NOMO-1 treated with dmso at 0.1 percent for 144 hours (cell line): ENCODE data around the gene DCLK1.

Experiments used
- DNase-seq: peaks from one replicate; lab custom pipeline; 2025; ENCODE audit not compliant: unreplicated experiment; lab: John Stamatoyannopoulos, UW

The DCLK1 gene

GRCh38 chr13:36051082-36051481, 80.1 kb downstream of the DCLK1 start:
- no peak for DNase-seq

- no peak for DNase-seq
Observed at GRCh38 chr13:36046672-36047071, 84.5 kb downstream of the DCLK1 start.

DNA sequence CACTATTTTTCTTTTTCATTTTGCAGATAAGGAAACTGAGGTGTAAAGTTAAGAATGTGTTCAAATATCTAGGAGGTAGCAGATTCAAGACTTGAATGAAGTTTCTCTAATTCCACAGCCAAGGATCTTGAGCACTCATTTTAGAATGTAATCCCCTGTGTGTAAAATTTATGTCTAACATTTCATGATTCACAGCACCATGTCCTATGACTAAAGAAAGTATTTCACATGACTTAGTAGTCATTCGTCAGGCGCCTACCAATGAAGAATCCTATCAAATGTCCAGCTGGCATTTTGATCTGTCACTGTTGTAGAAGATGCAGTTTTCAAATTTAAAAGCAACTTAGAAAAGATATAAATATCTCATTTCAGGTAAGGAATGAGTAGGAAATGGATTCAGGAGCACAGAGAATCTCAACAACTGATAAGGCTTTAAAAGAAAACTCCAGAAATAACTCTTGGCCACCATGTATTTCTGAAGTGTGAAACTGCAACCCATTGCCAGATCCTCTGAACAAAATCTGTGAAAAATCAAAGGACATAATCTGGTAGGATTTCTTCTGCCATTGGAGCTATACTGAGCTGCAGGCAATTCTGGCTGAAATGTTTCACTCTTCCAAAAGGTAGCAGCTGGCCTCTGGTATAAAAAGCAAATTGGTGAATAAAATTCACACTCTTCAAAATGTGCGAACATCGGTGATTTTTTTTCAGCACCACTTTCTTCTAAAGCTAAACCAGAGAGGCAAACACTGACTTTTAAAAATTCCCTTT, 92.2 kb downstream of the DCLK1 start:
- DNase-seq, result no peak

DNA sequence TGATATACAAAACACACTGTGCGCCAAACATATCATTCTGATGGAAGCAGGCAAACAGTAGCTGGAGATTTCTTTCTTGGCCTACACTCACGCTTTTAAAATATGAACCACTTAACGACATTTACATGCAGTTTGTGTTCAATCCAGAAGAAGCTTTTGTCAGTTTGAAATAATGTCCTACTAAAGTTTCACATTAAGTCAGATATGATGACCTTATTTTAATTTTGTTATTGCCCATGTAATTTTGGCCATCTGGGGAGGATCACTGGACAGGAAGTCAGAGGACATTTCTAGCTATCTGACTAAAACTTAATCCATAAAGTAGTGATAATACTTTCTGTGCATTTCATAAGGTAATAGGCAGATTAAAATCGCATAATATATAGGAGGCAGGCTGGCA, 98.1 kb downstream of the DCLK1 start:
- no peak for DNase-seq

- no peak for DNase-seq
Observed at GRCh38 chr13:36031490-36031889, 99.7 kb downstream of the DCLK1 start.

GRCh38 chr13:36030670-36031331, 100.4 kb downstream of the DCLK1 start:
- no peak for DNase-seq

GRCh38 chr13:36029166-36029565, 102.0 kb downstream of the DCLK1 start:
- DNase-seq, result no peak

DNA sequence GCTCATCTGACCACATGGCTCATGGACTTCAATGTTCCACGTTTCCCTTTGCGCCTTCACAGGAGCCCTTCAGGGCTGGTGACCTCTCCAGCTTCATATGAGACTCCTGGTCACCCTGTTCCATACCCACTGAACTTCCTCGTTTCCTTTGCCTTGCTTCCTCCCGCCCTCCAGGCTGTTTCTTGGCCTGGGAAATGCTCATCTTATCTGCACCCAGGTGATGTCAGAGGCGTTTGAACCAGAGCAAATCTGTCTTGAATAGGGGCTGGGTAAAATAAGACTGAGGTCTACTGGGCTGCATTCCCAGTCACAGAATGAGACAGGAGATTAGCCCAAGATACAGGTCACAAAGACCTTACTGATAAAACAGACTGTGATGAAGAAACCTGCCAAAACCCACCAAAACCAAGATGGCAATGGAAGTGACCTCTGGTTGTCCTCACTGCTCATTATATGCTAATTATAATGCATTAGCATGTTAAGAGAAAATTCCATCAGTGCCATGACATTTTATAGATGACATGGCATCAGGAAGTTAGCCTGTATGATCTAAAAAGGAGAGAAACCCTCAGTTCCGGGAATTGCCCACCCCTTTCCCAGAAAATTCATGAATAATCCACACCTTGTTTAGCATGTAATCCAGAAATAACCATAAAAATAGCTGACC, 102.7 kb downstream of the DCLK1 start:
- DNase-seq, result no peak

- no peak for DNase-seq
Observed at GRCh38 chr13:36026531-36026930, 104.7 kb downstream of the DCLK1 start.

- DNase-seq, result no peak
Observed at GRCh38 chr13:36014763-36015162, 116.4 kb downstream of the DCLK1 start.

- DNase-seq, result no peak
Observed at GRCh38 chr13:36006894-36007675, 124.1 kb downstream of the DCLK1 start.

GRCh38 chr13:36006347-36006746, 124.8 kb downstream of the DCLK1 start:
- DNase-seq, result no peak

- no peak for DNase-seq
Observed at GRCh38 chr13:36001561-36001960, 129.6 kb downstream of the DCLK1 start.

GRCh38 chr13:36000028-36000427, 131.2 kb downstream of the DCLK1 start:
- DNase-seq, result no peak

GRCh38 chr13:35996360-35996759, 134.8 kb downstream of the DCLK1 start:
- no peak for DNase-seq

- no peak for DNase-seq
Observed at GRCh38 chr13:35995136-35995535, 136.0 kb downstream of the DCLK1 start.

- DNase-seq, result peak; percentile 79
Observed at GRCh38 chr13:35994131-35994966, 136.8 kb downstream of the DCLK1 start.

DNA sequence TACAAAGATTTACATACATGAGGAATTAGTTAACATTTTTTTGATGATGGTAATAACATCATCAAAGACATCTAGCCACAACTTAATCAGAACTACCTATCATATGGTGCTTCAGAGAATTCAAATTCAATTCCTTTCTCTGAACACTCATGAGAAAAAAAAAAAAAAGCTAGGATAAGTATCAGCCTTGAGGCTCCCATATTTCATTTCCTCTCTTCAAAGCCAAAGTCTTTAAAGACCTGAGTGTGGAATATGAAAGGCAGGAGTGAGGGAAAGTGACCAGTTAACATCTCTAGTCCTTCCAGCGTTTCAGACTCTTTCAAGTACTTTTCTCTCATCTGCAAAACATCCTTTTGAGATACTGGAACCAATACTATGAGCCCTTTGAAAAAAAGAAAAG, 137.5 kb downstream of the DCLK1 start:
- DNase-seq, result no peak

- DNase-seq, result peak; percentile 88
Observed at GRCh38 chr13:35992964-35993363, 138.2 kb downstream of the DCLK1 start.

- no peak for DNase-seq
Observed at GRCh38 chr13:35990196-35990595, 141.0 kb downstream of the DCLK1 start.
